WTC11 (cell line): ENCODE data around the gene SNX7. TPM values are rescaled to one million over a fixed set of nuclear protein-coding genes. Genes with fewer than 3 reads are reported as not detected.

Experiments used
- ATAC-seq: fragments of 200-7000 bp; cut with Tn5 transposase; 2 replicates; pipeline ENCODE4 v1.10.0; 2021; ENCODE audit warnings: mild to moderate bottlenecking, moderate library complexity
- CTCF ChIA-PET: fragments of 300-600 bp; sonication (Branson Sonifier 250); formaldehyde crosslinking; loops from one replicate; lab custom pipeline; 2021; ENCODE audit warnings: antibody characterized with exemption; lab: Charles Lee
- POLR2A ChIA-PET: fragments of 350-600 bp; sonication (Branson Sonifier 250); formaldehyde crosslinking; loops from one replicate; lab custom pipeline; 2021; ENCODE audit warnings: antibody characterized with exemption; lab: Charles Lee
- DNase-seq: peaks from one replicate; pipeline ENCODE4 v3.0.0; 2021; ENCODE audit warnings: low spot score
- H3K27ac Mint-ChIP-seq: 2 replicates; pipeline ENCODE4 v1.8.0; 2021; ENCODE audit warnings: mixed read lengths
- H3K27me3 Mint-ChIP-seq: 2 replicates; pipeline ENCODE4 v1.8.0; 2021; ENCODE audit warnings: low read depth, mild to moderate bottlenecking, moderate library complexity, mixed read lengths
- H3K36me3 Mint-ChIP-seq: 2 replicates; pipeline ENCODE4 v1.8.0; 2021; ENCODE audit warnings: mixed read lengths
- H3K4me1 Mint-ChIP-seq: 2 replicates; pipeline ENCODE4 v1.8.0; 2022; ENCODE audit warnings: mixed read lengths
- H3K4me3 Mint-ChIP-seq: 2 replicates; pipeline ENCODE4 v1.8.0; 2021; ENCODE audit warnings: mild to moderate bottlenecking, moderate library complexity, mixed read lengths
- H3K9me3 Mint-ChIP-seq: 2 replicates; pipeline ENCODE4 v1.8.0; 2021; ENCODE audit warnings: mixed read lengths
- E2F1 ChIP-seq: sonication (generic); formaldehyde crosslinking; IDR thresholded peaks from 2 replicates; pipeline ENCODE4 v1.8.0; 2022; ENCODE audit warnings: mild to moderate bottlenecking, missing genetic modification reagents
- E2F4 ChIP-seq: sonication (generic); formaldehyde crosslinking; IDR thresholded peaks from 2 replicates; pipeline ENCODE4 v1.8.1; 2022; ENCODE audit warnings: low read depth, mild to moderate bottlenecking, moderate library complexity, missing genetic modification reagents, borderline replicate concordance
- ESRRA ChIP-seq: sonication (generic); formaldehyde crosslinking; IDR thresholded peaks from 2 replicates; pipeline ENCODE4 v1.8.1; 2022; ENCODE audit warnings: mild to moderate bottlenecking, missing genetic modification reagents, borderline replicate concordance
- FOXJ3 ChIP-seq: sonication (generic); formaldehyde crosslinking; IDR thresholded peaks from 2 replicates; pipeline ENCODE4 v1.9.0; 2021; ENCODE audit warnings: missing genetic modification reagents, mild to moderate bottlenecking, borderline replicate concordance
- FOXP1 ChIP-seq: sonication (generic); formaldehyde crosslinking; IDR thresholded peaks from 2 replicates; pipeline ENCODE4 v1.8.0; 2022; ENCODE audit warnings: missing genetic modification reagents, mild to moderate bottlenecking, moderate library complexity, borderline replicate concordance
- FOXP4 ChIP-seq: sonication (generic); formaldehyde crosslinking; IDR thresholded peaks from 2 replicates; pipeline ENCODE4 v1.8.0; 2022; ENCODE audit warnings: mild to moderate bottlenecking, missing genetic modification reagents
- IRF1 ChIP-seq: sonication (generic); formaldehyde crosslinking; IDR thresholded peaks from 2 replicates; pipeline ENCODE4 v1.8.0; 2023; ENCODE audit warnings: missing genetic modification reagents
- JAZF1 ChIP-seq: fragments of 250-450 bp; sonication (Bioruptor Pico); IDR thresholded peaks from 2 replicates; pipeline ENCODE4 v1.9.0; 2021; ENCODE audit warnings: moderate library complexity, mild to moderate bottlenecking, inconsistent platforms
- MYBL2 ChIP-seq: sonication (generic); formaldehyde crosslinking; IDR thresholded peaks from 2 replicates; pipeline ENCODE4 v1.8.1; 2023; ENCODE audit warnings: mild to moderate bottlenecking, moderate library complexity, missing genetic modification reagents
- OVOL2 ChIP-seq: fragments of 250-450 bp; sonication (Bioruptor Pico); IDR thresholded peaks from 2 replicates; pipeline ENCODE4 v1.9.0; 2021; ENCODE audit warnings: mild to moderate bottlenecking, borderline replicate concordance
- RORB ChIP-seq: fragments of 250-450 bp; sonication (Bioruptor Pico); IDR thresholded peaks from 2 replicates; pipeline ENCODE4 v1.9.0; 2021; ENCODE audit warnings: mild to moderate bottlenecking
- ZNF512 ChIP-seq: sonication (generic); formaldehyde crosslinking; IDR thresholded peaks from 2 replicates; pipeline ENCODE4 v1.8.1; 2022; ENCODE audit warnings: missing genetic modification reagents, borderline replicate concordance
- total RNA-seq: library from RNA; stranded (reverse); gene quantifications from 3 replicates; pipeline ENCODE4 v1.2.3, GENCODE V29; 2021

Gene SNX7
- total RNA-seq, 1 experiment from 2014 or later = 15.7 TPM

- TF ChIP-seq E2F1 (CRISPR knock-in tag) (no peak), IRF1 (CRISPR knock-in tag) (no peak)
These were observed 29.1 kb downstream of the SNX7 start (continued) for GRCh38 chr1:98690576-98690975.

- ChIA-PET CTCF (no interaction called here), POLR2A (no interaction called here)
- DNase-seq = no peak
- Mint-ChIP-seq H3K4me3 (no peak overlapping the region), H3K27me3 (no peaks in the 10 kb centered on the region), H3K27ac (no peak overlapping the region), H3K4me1 (no peaks in the 10 kb centered on the region), H3K9me3 (no peaks in the 10 kb centered on the region), H3K36me3 (no peaks in the 10 kb centered on the region)
- ATAC-seq = no peak
- TF ChIP-seq FOXP1 (CRISPR knock-in tag) (no peak), MYBL2 (CRISPR knock-in tag) (no peak), E2F4 (CRISPR knock-in tag) (no peak), FOXJ3 (CRISPR knock-in tag) (no peak), RORB (CRISPR knock-in tag) (no peak), E2F1 (CRISPR knock-in tag) (no peak), IRF1 (CRISPR knock-in tag) (no peak)
These were observed 31.0 kb downstream of the SNX7 start for GRCh38 chr1:98692482-98692881.

GRCh38 chr1:98693385-98693784 lies 31.9 kb downstream of the SNX7 start:
- CTCF ChIA-PET = no interaction called here
- no peaks in the 10 kb centered on the region for H3K9me3 Mint-ChIP-seq

GRCh38 chr1:98696077-98696476 lies 34.6 kb downstream of the SNX7 start:
- Mint-ChIP-seq H3K9me3 (no peaks in the 10 kb centered on the region), H3K27me3 (no peaks in the 10 kb centered on the region), H3K27ac (no peak overlapping the region), H3K4me1 (no peaks in the 10 kb centered on the region), H3K4me3 (no peak overlapping the region), H3K36me3 (no peaks in the 10 kb centered on the region)
- POLR2A ChIA-PET = no interaction called here
- DNase-seq = no peak
- no peak for ATAC-seq
- CTCF ChIA-PET = no interaction called here
- TF ChIP-seq ZNF512 (CRISPR knock-in tag) (no peak), FOXP4 (CRISPR knock-in tag) (no peak), ESRRA (CRISPR knock-in tag) (no peak), OVOL2 (CRISPR knock-in tag) (no peak)

More at GRCh38 chr1:98693385-98693784, 31.9 kb downstream of the SNX7 start:
- no peak for TF ChIP-seq ZNF512 (CRISPR knock-in tag)
- TF ChIP-seq JAZF1 (CRISPR knock-in tag) = no peak
- ATAC-seq = no peak
- H3K4me3 Mint-ChIP-seq = no peak overlapping the region
- POLR2A ChIA-PET = no interaction called here
- H3K27ac Mint-ChIP-seq = no peak overlapping the region
- no peaks in the 10 kb centered on the region for H3K4me1 Mint-ChIP-seq
- DNase-seq = no peak
- no peaks in the 10 kb centered on the region for H3K27me3 Mint-ChIP-seq
- H3K36me3 Mint-ChIP-seq = no peaks in the 10 kb centered on the region
